ENCODE data around the gene S100A1.
"Not testable (repeated sequence)": the region's sequence is repeated elsewhere in the genome, so short reads cannot be mapped to it uniquely, and the experiment has no call there.

The S100A1 gene

GRCh38 chr1:153658400-153659174 is 30.4 kb downstream of the S100A1 start, which contains the start of gene SNAPIN:
SNAPIN (plus strand) TSS chr1:153658703; CDS start chr1:153658744, 41 bp downstream.
- DNase-seq = peak; percentile 93 to 96 (median 95)

GRCh38 chr1:153659175-153659534 is 30.9 kb downstream of the S100A1 start:
- DNase-seq = no peak

GRCh38 chr1:153659656-153660055 is 31.4 kb downstream of the S100A1 start:
- DNase-seq = no peak

GRCh38 chr1:153661111-153661708 is 33.0 kb downstream of the S100A1 start:
- no peak for DNase-seq

- no peak for DNase-seq
Observed at GRCh38 chr1:153662269-153662668, 34.0 kb downstream of the S100A1 start.

GRCh38 chr1:153663211-153663610 is 35.0 kb downstream of the S100A1 start:
- DNase-seq = no peak

GRCh38 chr1:153667439-153667838 is 39.2 kb downstream of the S100A1 start:
- no peak for DNase-seq

GRCh38 chr1:153668672-153669071 is 40.4 kb downstream of the S100A1 start:
- DNase-seq = not testable (repeated sequence)

GRCh38 chr1:153669606-153670005 is 41.4 kb downstream of the S100A1 start:
- DNase-seq = no peak

GRCh38 chr1:153670257-153670858 is 42.1 kb downstream of the S100A1 start:
- peak in 1 of 4 experiments; percentile 21 for DNase-seq

GRCh38 chr1:153670859-153671627 is 42.8 kb downstream of the S100A1 start, which contains the start of gene ILF2:
ILF2 (minus strand) TSS chr1:153670993; CDS start chr1:153670922, 71 bp downstream.
- DNase-seq = peak; percentile 97 to 100 (median 98)

GRCh38 chr1:153671628-153672353 is 43.6 kb downstream of the S100A1 start:
- peak; percentile 38 to 62 (median 57) for DNase-seq

- DNase-seq = no peak
Observed at GRCh38 chr1:153673511-153673910, 45.3 kb downstream of the S100A1 start.

- peak; percentile 47 to 74 (median 69) for DNase-seq
Observed at GRCh38 chr1:153677718-153678518, 49.7 kb downstream of the S100A1 start.

- peak in 3 of 4 experiments; percentile 19 to 58 (median 37) for DNase-seq
Observed at GRCh38 chr1:153678519-153679336, 50.5 kb downstream of the S100A1 start, which contains the start of gene NPR1. NPR1 (plus strand) TSS chr1:153678688; CDS start chr1:153679109, 421 bp downstream.

- peak in 3 of 4 experiments; percentile 30 to 55 (median 35) for DNase-seq
Observed at GRCh38 chr1:153679337-153680119, 51.3 kb downstream of the S100A1 start.

GRCh38 chr1:153680120-153680403 is 51.8 kb downstream of the S100A1 start:
- DNase-seq = no peak

Measured in suppressor macrophage (primary cell).